Measurements from ENCODE around the gene ABHD15.

The ABHD15 gene

DNA sequence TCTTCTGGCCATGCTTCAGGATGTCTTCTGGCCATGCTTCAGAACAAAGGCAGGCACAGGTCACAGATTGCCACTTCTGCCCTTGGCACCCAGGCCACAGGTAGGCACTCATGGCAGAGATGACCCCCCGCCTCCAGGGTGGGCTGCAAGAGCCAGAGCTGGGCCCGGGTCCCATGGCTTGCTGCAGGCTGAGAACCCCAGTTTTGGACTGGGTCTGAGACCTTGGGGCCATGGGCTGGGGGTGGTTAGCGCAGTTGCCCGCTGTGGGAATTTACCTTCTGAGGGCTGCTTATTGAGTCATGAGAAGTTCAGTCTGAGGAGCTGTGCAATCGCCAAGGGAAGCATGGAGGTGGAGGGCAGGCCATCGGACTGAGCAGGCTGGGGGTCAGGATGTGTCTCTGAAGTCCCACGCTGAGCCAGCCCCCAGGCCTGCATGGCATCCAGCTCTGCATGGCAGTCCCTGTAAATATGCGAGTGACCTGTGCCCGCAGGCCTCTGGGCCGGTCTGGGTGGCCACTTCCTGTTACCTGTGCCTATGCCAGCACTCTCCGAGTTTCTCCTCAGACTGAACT lies 27.8 kb upstream of the ABHD15 start:
- no peak for DNase-seq

GRCh38 chr17:29593591-29594518 lies 27.0 kb upstream of the ABHD15 start:
- no peak for DNase-seq

GRCh38 chr17:29592850-29593551 lies 26.2 kb upstream of the ABHD15 start, which contains the start of gene ANKRD13B:
Gene ANKRD13B, plus strand, starts transcription at chr17:29593132. Its CDS starts 490 bp downstream, at chr17:29593622.
- no peak for DNase-seq

- peak; percentile 56 for DNase-seq
Observed at GRCh38 chr17:29591737-29592608, 25.1 kb upstream of the ABHD15 start.

- DNase-seq, result no peak
Observed at GRCh38 chr17:29591146-29591736, 24.4 kb upstream of the ABHD15 start.

GRCh38 chr17:29590411-29591145 lies 23.7 kb upstream of the ABHD15 start:
- DNase-seq, result no peak

DNA sequence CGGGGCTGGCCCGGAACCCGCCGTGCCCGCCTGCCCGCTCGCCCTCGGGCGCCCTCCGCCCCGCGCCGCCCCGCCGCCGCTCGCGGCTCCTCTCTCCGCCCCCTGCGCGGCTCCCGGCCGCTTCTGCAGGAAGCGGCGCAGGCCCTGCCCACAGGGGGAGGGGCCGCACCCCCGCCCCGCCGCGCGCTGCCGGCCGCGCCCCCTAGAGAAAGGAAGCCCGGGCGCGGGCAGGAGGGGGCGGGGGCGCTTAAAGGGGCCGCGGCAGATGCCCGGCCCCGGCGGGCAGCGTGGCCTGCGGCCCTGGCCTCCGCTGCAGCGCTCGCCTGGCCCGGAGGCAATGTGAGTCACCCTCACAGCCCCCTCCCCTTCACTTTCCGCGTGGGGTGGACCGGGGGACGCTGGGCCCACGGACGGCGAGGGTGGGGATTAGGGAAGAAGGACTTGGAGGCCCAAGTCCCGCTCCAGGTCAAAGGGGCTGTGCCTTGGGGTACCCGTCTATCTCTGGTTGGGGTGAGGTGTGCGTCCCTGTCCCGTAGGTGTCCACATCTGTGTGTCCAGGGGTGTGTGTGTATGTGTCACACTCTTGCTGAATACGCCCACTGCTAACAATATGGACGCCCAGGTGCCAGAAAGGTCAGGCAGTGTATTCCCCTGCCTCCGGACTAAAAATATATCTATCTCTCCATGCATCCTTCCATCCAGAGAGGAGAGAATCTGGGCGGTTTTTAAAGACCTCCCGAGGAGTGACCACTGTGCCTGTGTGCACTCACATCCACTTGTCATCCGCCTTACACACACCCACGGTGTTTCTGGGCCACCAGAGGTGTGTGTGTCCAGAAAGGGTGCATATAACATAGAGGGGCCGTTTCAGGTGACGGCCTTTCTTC lies 22.9 kb upstream of the ABHD15 start, which contains the start of gene GIT1:
TSS of gene GIT1 (minus strand) at position 125 of the 887 bp plus-strand sequence. CDS start 270 bp downstream, outside the sequence.
- DNase-seq, result peak; percentile 20

- no peak for DNase-seq
Observed at GRCh38 chr17:29588562-29589411, 21.9 kb upstream of the ABHD15 start.

GRCh38 chr17:29588017-29588561 lies 21.3 kb upstream of the ABHD15 start:
- DNase-seq, result no peak

DNA sequence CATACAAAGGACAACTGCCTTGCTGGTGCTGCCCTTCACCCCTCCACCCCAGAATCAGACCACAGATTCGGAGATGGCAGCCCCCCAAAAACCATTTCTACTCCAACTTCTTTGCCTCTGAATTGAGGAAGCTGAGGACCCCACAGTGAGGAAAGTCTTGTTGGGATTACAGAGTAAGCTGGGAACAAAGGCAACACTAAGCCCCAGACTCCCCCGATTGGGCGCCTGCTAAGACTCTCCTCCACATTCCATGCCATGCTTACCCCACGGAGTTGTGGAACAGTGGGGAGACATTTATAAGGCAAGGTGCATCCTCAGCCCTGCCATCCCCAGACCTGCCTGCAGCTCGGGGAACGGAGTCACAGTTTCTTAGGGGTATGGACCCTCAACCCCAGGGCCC lies 20.8 kb upstream of the ABHD15 start:
- DNase-seq, result no peak

- no peak for DNase-seq
Observed at GRCh38 chr17:29586676-29587469, 20.0 kb upstream of the ABHD15 start.

- DNase-seq, result no peak
Observed at GRCh38 chr17:29585080-29585751, 18.4 kb upstream of the ABHD15 start.

GRCh38 chr17:29584452-29585079 lies 17.7 kb upstream of the ABHD15 start:
- no peak for DNase-seq

DNA sequence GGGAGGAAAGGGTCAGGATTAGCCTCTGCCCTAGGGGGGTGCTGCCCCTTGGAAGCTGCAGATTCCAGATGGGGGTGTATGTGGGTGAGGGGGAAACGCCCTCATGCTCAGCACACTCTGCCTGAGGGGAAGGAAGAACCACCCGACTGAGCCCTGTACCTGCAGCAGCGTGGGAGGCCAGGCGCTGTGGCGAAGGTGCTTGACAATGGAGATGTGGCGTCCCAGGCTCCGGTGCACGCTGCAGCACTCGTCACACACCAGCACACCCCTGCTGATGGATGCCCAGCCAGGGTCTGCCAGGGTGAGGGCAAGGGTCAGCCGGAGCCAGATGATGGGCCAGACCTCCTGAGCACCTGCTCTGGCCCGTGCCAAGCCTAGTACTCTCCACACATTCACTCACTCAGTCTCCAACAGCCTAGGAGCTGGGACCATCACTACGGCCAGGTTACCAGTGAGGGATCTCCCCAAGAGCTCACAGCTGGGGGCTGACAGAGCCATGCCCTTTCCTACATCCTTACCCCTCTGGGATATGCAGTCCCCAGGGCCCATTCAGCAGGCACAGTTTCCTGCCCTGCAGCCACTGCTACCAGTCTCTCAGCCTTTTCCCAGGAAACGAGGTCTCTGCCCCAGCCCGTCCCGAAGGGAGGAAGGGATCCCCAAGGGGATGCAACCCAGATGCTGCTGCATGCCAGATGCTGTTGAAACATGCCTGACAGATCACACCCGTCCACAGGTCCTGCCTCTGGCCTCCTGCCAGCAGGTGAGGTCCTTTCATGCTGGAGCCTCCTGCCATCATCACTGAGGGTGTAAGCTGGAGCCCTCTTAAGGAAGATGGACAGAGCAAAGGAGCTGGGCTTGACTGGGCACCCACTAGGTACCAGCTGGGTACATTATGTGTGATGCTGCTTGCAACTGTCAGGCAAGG lies 16.7 kb upstream of the ABHD15 start:
- DNase-seq, result no peak

DNA sequence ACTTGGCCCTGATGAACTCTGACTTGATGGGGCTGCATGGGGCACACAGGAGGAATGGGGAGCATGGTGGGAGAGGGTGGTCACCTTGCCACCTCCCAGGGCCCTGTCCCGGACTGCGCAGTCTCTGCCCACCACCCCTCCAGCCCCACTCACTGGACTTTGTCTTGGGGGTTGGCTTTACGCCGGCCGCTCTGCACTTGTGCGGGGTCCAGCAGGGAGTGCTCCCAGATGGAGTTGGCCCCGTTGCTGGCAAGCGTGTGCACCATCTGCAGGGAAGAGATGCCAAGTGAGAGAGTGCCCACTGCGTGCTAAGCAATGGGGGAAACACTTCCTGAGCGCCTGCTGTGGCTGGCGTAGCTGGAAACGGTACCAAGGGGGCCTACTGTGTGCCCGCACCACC lies 15.9 kb upstream of the ABHD15 start:
- DNase-seq, result no peak

DNA sequence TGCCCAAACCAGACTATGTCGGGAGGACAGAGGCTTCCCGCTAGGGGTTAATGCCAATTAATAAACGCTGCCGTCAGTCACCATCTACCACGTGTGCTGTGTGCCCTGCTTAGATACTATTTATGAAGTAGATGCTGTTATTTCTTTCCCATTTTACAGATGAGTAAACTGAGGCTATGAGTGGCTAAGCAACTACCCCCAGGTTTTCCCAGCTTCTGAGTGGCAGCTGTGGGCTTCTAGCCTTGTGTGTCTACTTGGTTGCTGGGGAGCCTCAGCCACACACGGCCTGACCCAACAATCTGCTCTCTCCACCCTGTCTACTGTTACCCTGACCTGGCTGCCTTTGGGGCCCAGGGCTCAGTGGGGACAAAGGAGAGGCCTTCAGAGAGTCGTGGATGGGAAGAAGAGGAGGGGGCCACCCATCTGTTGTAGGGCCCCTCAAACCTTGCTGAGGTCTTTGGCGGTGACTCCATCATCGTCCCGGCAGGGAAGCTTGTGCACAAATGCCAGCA lies 15.5 kb upstream of the ABHD15 start:
- no peak for DNase-seq

All from NCI-H1417 treated with DMSO at 0.1 percent for 48 hours (cell line).